SK-N-SH (cell line): ENCODE data around the gene MYO16. TPM values are rescaled to one million over a fixed set of nuclear protein-coding genes. Genes with fewer than 3 reads are reported as not detected.

ENCODE experiments used
- CTCF ChIA-PET: fragments of 300-600, 350-600 bp; formaldehyde crosslinking; extraction: SDS; loops from one replicate; lab custom pipeline; 2021; lab: Yijun Ruan, JAX
- POLR2A ChIA-PET: fragments of 350-600 bp; sonication (Branson Sonifier 250); formaldehyde crosslinking; extraction: SDS; loops from one replicate; lab custom pipeline; 2020; ENCODE audit warnings: antibody characterized with exemption, inconsistent platforms; lab: Yijun Ruan, JAX
- DNase-seq: peaks from one replicate; pipeline ENCODE4 v3.0.0; 2012
- H2AFZ ChIP-seq: fragments of 200-600 bp; sonication (generic); 2 replicates; pipeline ENCODE4 v1.8.1; 2016; ENCODE audit warnings: antibody characterized with exemption, mild to moderate bottlenecking, low read depth
- H3F3A ChIP-seq: fragments of 200-600 bp; sonication (generic); replicated peaks from 2 replicates; pipeline ENCODE3; 2016; ENCODE audit warnings: antibody characterized with exemption, mild to moderate bottlenecking; ENCODE audit not compliant: insufficient read depth
- H3K27ac ChIP-seq, 2 experiments: fragments of 200-500 bp in 1 of 2; fragments of 200-600 bp in 1 of 2; sonication (Bioruptor generic) in 1 of 2; sonication (generic), shearing (Covaris generic) in 1 of 2; 2 replicates each; pipeline versions ENCODE4 v1.5.1 to v1.6.1; 2014 to 2016; ENCODE audit warnings: low read depth in 2 of 2, inconsistent platforms in 1 of 2, low read length in 1 of 2, mild to moderate bottlenecking in 1 of 2, mixed read lengths in 1 of 2
- H3K27me3 ChIP-seq: fragments of 200-600 bp; sonication (generic), shearing (Covaris generic); 2 replicates; pipeline ENCODE4 v1.6.1; 2016; ENCODE audit warnings: mixed run types; ENCODE audit not compliant: insufficient read depth
- H3K36me3 ChIP-seq, 2 experiments: fragments of 200-500 bp in 1 of 2; fragments of 200-600 bp in 1 of 2; sonication (Bioruptor generic) in 1 of 2; sonication (generic) in 1 of 2; replicated peaks in 1 of 2; 2 replicates each; pipeline versions ENCODE3 to v1.5.1; 2014 to 2016; ENCODE audit warnings: low read length in 1 of 2, mild to moderate bottlenecking in 1 of 2; ENCODE audit not compliant: insufficient read depth in 2 of 2, control insufficient read depth in 1 of 2
- H3K4me1 ChIP-seq, 2 experiments: fragments of 200-500 bp in 1 of 2; fragments of 200-600 bp in 1 of 2; sonication (Bioruptor generic) in 1 of 2; sonication (generic), shearing (Covaris generic) in 1 of 2; 2 replicates each; pipeline versions ENCODE4 v1.5.1 to v1.6.1; 2014 to 2016; ENCODE audit warnings: low read depth in 1 of 2, low read length in 1 of 2, mixed run types in 1 of 2; ENCODE audit not compliant: insufficient read depth in 2 of 2, control insufficient read depth in 1 of 2
- H3K4me2 ChIP-seq: fragments of 200-600 bp; sonication (generic), shearing (Covaris generic); 2 replicates; pipeline ENCODE4 v1.6.1; 2017; ENCODE audit warnings: mixed run types
- H3K4me3 ChIP-seq, 2 experiments: fragments of 200-500 bp in 1 of 2; fragments of 200-600 bp in 1 of 2; sonication (Bioruptor generic) in 1 of 2; sonication (generic), shearing (Covaris generic) in 1 of 2; 2 replicates each; pipeline versions ENCODE4 v1.5.1 to v1.8.1; 2014 to 2016; ENCODE audit warnings: low read depth in 2 of 2, inconsistent platforms in 1 of 2, low read length in 1 of 2, mild to moderate bottlenecking in 1 of 2, mixed read lengths in 1 of 2, moderate library complexity in 1 of 2
- H3K79me2 ChIP-seq: fragments of 200-600 bp; sonication (generic); 2 replicates; pipeline ENCODE4 v1.8.1; 2017; ENCODE audit warnings: mild to moderate bottlenecking; ENCODE audit not compliant: insufficient read depth
- H3K9ac ChIP-seq: fragments of 200-600 bp; sonication (generic); 2 replicates; pipeline ENCODE4 v1.6.1; 2017; ENCODE audit warnings: mixed run types
- H3K9me2 ChIP-seq: fragments of 200-600 bp; sonication (generic); 2 replicates; pipeline ENCODE4 v1.6.1; 2017; ENCODE audit warnings: mixed run types
- H3K9me3 ChIP-seq: fragments of 200-600 bp; sonication (generic); 2 replicates; pipeline ENCODE4 v1.6.1; 2017; ENCODE audit warnings: mixed run types, mild to moderate bottlenecking, moderate library complexity
- H4K20me1 ChIP-seq: fragments of 200-600 bp; sonication (generic); 2 replicates; pipeline ENCODE4 v1.6.1; 2017; ENCODE audit warnings: mild to moderate bottlenecking, mixed run types; ENCODE audit not compliant: insufficient read depth
- EZH2phosphoT487 ChIP-seq: fragments of 200-600 bp; sonication (generic); IDR thresholded peaks from 2 replicates; pipeline ENCODE4 v1.6.1; 2017; ENCODE audit warnings: low read depth, mixed run types, mild to moderate bottlenecking, antibody characterized with exemption, moderate library complexity, borderline replicate concordance
- FOSL2 ChIP-seq: IDR thresholded peaks from 2 replicates; pipeline ENCODE4 v1.4.0; 2012; ENCODE audit warnings: low read depth, mild to moderate bottlenecking, moderate library complexity, borderline replicate concordance
- GABPA ChIP-seq: IDR thresholded peaks from 2 replicates; pipeline ENCODE4 v1.4.0; 2012; ENCODE audit warnings: low read depth, mild to moderate bottlenecking
- GATA2 ChIP-seq: sonication (generic); formaldehyde crosslinking; IDR thresholded peaks from 2 replicates; pipeline ENCODE4 v1.5.0; 2020; ENCODE audit warnings: mild to moderate bottlenecking, missing genetic modification reagents
- MXI1 ChIP-seq: IDR thresholded peaks from 2 replicates; pipeline ENCODE4 v1.6.1; 2012; ENCODE audit warnings: mild to moderate bottlenecking, low read depth, low read length, improper control_type of control experiment
- NFIC ChIP-seq: IDR thresholded peaks from 2 replicates; pipeline ENCODE4 v1.4.0; 2012; ENCODE audit warnings: borderline replicate concordance
- NRF1 ChIP-seq: IDR thresholded peaks from 2 replicates; pipeline ENCODE4 v1.6.1; 2012; ENCODE audit warnings: low read depth, mild to moderate bottlenecking, low read length
- RXRA ChIP-seq: IDR thresholded peaks from 2 replicates; pipeline ENCODE4 v1.4.0; 2012; ENCODE audit warnings: low read depth, mild to moderate bottlenecking, borderline replicate concordance
- TEAD4 ChIP-seq: IDR thresholded peaks from 2 replicates; pipeline ENCODE4 v1.4.0; 2012; ENCODE audit warnings: mild to moderate bottlenecking, borderline replicate concordance; ENCODE audit not compliant: insufficient read depth
- WGBS: methylation state at CpG from one replicate; pipeline ENCODE4 v1.1.6; 2017; ENCODE audit warnings: low lambda C conversion rate; 5-methylcytosine and 5-hydroxymethylcytosine counted together
- polyA plus RNA-seq, 3 experiments: library from polyadenylated mRNA; depleted of rRNA; stranded (reverse); fragments of >200 nt; gene quantifications; 2 replicates each; pipeline ENCODE4 v1.2.3, GENCODE V29; 2012
- TF ChIP-seq, protein P1 (sequence below): IDR thresholded peaks from 2 replicates; pipeline ENCODE4 v1.6.1; 2012; ENCODE audit warnings: mild to moderate bottlenecking, low read depth, low read length, moderate library complexity
- TF ChIP-seq, protein P2 (sequence below): fragments of 200-600 bp; sonication (generic); IDR thresholded peaks from 2 replicates; pipeline ENCODE4 v1.6.1; 2017; ENCODE audit warnings: antibody characterized with exemption, mild to moderate bottlenecking, moderate library complexity
- TF ChIP-seq, protein P3 (sequence below): IDR thresholded peaks from 2 replicates; pipeline ENCODE4 v1.4.0; 2012; ENCODE audit warnings: low read depth, borderline replicate concordance

MYO16 gene
- polyA plus RNA-seq, 1 of the 3 experiments (the other 2 are of a cell fraction), result 0.07 TPM

DNA sequence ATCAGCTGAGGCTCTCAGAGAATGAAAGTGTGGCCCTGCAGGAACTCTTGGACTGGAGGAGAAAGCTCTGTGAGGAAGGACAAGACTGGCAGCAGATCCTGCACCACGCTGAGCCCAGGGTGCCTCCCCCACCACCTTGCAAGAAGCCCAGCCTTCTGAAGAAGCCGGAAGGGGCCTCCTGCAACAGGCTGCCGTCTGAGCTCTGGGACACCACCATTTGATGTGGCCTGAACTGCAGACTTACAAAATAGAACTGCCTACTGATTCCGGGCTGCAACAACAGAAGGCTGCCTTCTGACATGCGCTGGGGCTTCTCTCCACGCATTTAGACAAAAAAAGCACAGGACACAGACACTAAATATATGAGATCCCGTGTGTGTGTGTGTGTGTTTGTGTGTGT is 577.2 kb downstream of the MYO16 start:
- Histone ChIP-seq H4K20me1 (no peaks in the 10 kb centered on the region), H3K9ac (no peak overlapping the region), H3K79me2 (no peaks in the 10 kb centered on the region), H3K27me3 (no peaks in the 10 kb centered on the region), H3K4me3 (no peak overlapping the region), H2AFZ (no peak overlapping the region), H3F3A (no peaks in the 10 kb centered on the region), H3K4me2 (no peak overlapping the region), H3K9me3 (no peaks in the 10 kb centered on the region), H3K4me1 (peaks cover 0 to 13% of the 10 kb centered on the region in 2 experiments; a peak in 2 of 4 replicates), H3K36me3 (no peaks in the 10 kb centered on the region), H3K27ac (no peak overlapping the region; a peak in 1 of 4 replicates), H3K9me2 (no peaks in the 10 kb centered on the region)
- ChIA-PET POLR2A (no interaction called here), CTCF (interaction anchor here (0.8 to 2.4 kb wide), 3 partner anchors 10 to 311 kb away, joined by 3 to 9 read pairs (median 6); no protein-coding TSS in a partner anchor)
- DNase-seq, result no peak
- TF ChIP-seq GABPA (no peak), NRF1 (no peak), FOSL2 (no peak), EZH2phosphoT487 (no peak), NFIC (no peak), GATA2 (CRISPR knock-in tag) (no peak), MXI1 (no peak), TEAD4 (no peak), RXRA (no peak)
- TF ChIP-seq, protein P1, sequence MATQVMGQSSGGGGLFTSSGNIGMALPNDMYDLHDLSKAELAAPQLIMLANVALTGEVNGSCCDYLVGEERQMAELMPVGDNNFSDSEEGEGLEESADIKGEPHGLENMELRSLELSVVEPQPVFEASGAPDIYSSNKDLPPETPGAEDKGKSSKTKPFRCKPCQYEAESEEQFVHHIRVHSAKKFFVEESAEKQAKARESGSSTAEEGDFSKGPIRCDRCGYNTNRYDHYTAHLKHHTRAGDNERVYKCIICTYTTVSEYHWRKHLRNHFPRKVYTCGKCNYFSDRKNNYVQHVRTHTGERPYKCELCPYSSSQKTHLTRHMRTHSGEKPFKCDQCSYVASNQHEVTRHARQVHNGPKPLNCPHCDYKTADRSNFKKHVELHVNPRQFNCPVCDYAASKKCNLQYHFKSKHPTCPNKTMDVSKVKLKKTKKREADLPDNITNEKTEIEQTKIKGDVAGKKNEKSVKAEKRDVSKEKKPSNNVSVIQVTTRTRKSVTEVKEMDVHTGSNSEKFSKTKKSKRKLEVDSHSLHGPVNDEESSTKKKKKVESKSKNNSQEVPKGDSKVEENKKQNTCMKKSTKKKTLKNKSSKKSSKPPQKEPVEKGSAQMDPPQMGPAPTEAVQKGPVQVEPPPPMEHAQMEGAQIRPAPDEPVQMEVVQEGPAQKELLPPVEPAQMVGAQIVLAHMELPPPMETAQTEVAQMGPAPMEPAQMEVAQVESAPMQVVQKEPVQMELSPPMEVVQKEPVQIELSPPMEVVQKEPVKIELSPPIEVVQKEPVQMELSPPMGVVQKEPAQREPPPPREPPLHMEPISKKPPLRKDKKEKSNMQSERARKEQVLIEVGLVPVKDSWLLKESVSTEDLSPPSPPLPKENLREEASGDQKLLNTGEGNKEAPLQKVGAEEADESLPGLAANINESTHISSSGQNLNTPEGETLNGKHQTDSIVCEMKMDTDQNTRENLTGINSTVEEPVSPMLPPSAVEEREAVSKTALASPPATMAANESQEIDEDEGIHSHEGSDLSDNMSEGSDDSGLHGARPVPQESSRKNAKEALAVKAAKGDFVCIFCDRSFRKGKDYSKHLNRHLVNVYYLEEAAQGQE, result no peak
- TF ChIP-seq, protein P2, sequence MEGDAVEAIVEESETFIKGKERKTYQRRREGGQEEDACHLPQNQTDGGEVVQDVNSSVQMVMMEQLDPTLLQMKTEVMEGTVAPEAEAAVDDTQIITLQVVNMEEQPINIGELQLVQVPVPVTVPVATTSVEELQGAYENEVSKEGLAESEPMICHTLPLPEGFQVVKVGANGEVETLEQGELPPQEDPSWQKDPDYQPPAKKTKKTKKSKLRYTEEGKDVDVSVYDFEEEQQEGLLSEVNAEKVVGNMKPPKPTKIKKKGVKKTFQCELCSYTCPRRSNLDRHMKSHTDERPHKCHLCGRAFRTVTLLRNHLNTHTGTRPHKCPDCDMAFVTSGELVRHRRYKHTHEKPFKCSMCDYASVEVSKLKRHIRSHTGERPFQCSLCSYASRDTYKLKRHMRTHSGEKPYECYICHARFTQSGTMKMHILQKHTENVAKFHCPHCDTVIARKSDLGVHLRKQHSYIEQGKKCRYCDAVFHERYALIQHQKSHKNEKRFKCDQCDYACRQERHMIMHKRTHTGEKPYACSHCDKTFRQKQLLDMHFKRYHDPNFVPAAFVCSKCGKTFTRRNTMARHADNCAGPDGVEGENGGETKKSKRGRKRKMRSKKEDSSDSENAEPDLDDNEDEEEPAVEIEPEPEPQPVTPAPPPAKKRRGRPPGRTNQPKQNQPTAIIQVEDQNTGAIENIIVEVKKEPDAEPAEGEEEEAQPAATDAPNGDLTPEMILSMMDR, result no peak
- TF ChIP-seq, protein P3, sequence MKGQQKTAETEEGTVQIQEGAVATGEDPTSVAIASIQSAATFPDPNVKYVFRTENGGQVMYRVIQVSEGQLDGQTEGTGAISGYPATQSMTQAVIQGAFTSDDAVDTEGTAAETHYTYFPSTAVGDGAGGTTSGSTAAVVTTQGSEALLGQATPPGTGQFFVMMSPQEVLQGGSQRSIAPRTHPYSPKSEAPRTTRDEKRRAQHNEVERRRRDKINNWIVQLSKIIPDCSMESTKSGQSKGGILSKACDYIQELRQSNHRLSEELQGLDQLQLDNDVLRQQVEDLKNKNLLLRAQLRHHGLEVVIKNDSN, result no peak
- WGBS, result 91% methylated on average over 7 of the region's 7 CpGs
